HG02588 (cell line): Measurements from ENCODE around the gene ZNF234.
"Not testable (repeated sequence)": the region's sequence is repeated elsewhere in the genome, so short reads cannot be mapped to it uniquely, and the experiment has no call there.

Experiments
- ATAC-seq: cut with Tn5 transposase; IDR thresholded peaks from one replicate; pipeline ENCODE4 v1.9.1; 2021; ENCODE audit warnings: mild to moderate bottlenecking, moderate library complexity; ENCODE audit not compliant: unreplicated experiment

The ZNF234 gene

GRCh38 chr19:44176590-44176989 lies 35.2 kb downstream of the ZNF234 start:
- no peak for ATAC-seq

- ATAC-seq, result no peak
Observed at GRCh38 chr19:44180968-44181367, 39.6 kb downstream of the ZNF234 start.

DNA sequence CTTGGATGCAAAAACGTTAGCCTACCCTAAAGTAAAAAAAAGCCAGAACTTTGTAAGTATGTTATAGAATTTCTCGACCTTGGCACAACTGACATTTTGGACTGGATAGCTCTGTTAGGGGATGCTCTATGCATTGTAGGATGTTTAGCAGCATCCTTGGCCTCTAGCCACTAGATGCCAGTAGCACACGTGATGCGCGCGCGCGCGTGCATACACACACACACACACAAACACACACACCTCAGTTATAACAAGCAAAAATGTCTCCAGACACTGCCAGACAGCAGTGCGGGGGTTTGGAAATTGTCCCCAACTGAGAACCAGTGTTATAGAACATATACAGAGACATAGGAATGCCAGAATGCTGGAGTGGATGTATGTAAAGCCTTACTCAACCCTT lies 40.8 kb downstream of the ZNF234 start:
- ATAC-seq, result no peak

DNA sequence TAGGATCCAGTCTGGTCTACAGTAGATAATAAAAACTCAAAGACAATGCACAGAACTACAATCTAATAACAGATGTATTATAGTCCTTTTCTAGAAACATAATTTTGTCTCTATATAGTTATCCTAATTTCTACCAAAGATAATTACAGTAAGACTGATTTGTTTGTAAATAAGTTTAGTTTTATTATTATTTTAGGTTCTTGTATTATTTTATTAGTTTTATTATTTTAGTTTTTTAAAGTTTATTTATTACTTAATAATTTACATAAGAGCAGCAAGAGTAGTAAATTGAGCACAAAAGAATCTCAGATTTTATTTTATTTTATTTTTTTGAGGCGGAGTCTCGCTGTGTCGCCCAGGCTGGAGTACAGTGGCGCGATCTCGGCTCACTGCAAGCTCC lies 48.7 kb downstream of the ZNF234 start:
- no peak for ATAC-seq

GRCh38 chr19:44192127-44192526 lies 50.8 kb downstream of the ZNF234 start:
- no peak for ATAC-seq

- ATAC-seq, result no peak
Observed at GRCh38 chr19:44196772-44197171, 55.4 kb downstream of the ZNF234 start.

GRCh38 chr19:44202470-44202869 lies 61.1 kb downstream of the ZNF234 start:
- ATAC-seq, result no peak

DNA sequence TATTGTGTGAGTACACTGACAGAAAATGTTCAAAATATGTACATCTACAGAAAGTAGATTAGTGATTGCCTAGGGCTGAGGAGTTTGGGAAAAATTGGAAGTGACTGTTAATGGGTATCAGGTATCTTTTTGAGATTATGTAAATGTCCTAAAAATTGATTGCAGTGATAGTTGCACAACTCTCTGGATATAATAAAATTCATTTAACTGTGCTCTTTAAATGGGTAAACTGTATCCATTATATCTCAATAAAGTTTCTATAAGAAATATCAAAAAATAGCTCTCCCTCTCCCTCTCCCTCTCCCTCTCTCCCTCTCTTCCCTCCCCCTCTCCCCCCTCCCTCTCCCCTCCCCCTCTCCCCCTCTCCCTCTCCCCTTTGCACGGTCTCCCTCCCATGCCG lies 61.6 kb downstream of the ZNF234 start:
- no peak for ATAC-seq

DNA sequence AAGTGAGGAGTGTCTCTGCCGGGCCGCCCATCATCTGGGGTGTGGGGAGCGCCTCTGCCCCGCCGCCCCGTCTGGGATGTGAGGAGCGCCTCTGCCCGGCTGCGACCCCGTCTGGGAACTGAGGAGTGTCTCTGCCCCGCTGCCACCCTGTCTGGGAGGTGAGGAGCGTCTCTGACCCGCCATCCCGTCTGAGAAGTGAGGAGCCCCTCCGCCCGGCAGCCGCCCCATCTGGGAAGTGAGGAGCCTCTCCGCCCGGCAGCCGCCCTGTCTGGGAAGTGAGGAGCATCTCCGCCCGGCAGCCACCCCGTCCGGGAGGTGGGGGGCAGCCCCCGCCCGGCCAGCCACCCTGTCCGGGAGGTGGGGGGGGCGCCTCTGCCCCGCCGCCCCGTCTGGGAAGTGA lies 62.5 kb downstream of the ZNF234 start:
- not testable (repeated sequence) for ATAC-seq

GRCh38 chr19:44204772-44205171 lies 63.4 kb downstream of the ZNF234 start:
- ATAC-seq, result no peak

- ATAC-seq, result peak; percentile 86
Observed at GRCh38 chr19:44207126-44207803, 65.9 kb downstream of the ZNF234 start.
